ENCODE results near the gene HLF.

HLF gene

DNA sequence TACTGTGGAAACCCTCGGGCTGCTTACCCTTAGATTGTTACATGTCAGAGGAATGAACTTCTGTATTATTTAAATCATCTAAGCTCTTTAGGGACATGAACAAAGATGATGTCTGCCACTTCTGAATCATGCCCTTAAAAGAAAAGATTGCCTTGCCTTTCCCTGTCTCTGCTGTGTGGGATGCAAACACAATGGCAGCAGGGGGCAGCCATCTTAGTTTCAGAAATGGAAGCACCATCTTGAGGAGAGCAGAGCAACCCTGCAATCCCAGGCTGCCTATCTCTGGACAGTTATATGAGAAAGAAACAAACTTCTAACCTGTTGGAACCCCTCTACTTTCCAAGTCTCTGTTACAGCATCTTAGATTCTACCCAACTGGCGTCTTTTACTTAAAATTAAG lies 16.7 kb upstream of the HLF start:
- no peaks in the 10 kb centered on the region for H3K4me1 ChIP-seq (ENCODE audit: control insufficient read depth, insufficient read depth, low read length)
- no peak overlapping the region for H3K4me3 ChIP-seq (ENCODE audit: low read length)
- no peaks in the 10 kb centered on the region for H3K36me3 ChIP-seq (ENCODE audit: control insufficient read depth, insufficient read depth, low read length)
- H3K27me3 ChIP-seq (ENCODE audit: control insufficient read depth, insufficient read depth, low read length): no peaks in the 10 kb centered on the region
- no peak for DNase-seq (ENCODE audit: low read depth, low spot score)
- H3K27ac ChIP-seq (ENCODE audit: low read length): no peak overlapping the region
- no peaks in the 10 kb centered on the region for H3K9me3 ChIP-seq (ENCODE audit: control insufficient read depth, insufficient read depth, low read length)
- WGBS (ENCODE audit: insufficient coverage, insufficient read length): no CpG with 5 or more reads among the region's 2 CpGs

DNA sequence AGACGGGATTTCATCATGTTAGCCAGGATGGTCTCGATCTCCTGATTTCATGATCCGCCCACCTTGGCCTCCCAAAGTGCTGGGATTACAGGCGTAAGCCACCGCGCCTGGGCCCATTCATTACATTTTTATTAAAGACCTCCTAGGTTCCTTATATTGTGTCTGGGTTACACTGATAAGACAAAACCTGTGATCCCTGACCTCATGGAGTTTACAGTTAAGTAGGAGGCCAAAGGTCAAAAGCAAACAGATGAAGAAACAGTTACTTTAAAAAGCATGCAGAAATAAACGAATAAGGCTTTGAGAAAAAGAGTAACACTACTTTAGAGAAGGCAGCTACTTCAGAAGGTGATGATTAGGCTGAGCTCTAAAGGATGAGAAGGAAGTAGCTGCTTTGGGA lies 14.9 kb upstream of the HLF start:
- Histone ChIP-seq H3K4me1 (ENCODE audit: control insufficient read depth, insufficient read depth, low read length) (no peaks in the 10 kb centered on the region), H3K9me3 (ENCODE audit: control insufficient read depth, insufficient read depth, low read length) (no peaks in the 10 kb centered on the region), H3K27ac (ENCODE audit: low read length) (no peak overlapping the region), H3K36me3 (ENCODE audit: control insufficient read depth, insufficient read depth, low read length) (no peaks in the 10 kb centered on the region), H3K4me3 (ENCODE audit: low read length) (no peak overlapping the region), H3K27me3 (ENCODE audit: control insufficient read depth, insufficient read depth, low read length) (no peaks in the 10 kb centered on the region)
- no CpG with 5 or more reads among the region's 7 CpGs for WGBS (ENCODE audit: insufficient coverage, insufficient read length)
- DNase-seq (ENCODE audit: low read depth, low spot score): no peak

DNA sequence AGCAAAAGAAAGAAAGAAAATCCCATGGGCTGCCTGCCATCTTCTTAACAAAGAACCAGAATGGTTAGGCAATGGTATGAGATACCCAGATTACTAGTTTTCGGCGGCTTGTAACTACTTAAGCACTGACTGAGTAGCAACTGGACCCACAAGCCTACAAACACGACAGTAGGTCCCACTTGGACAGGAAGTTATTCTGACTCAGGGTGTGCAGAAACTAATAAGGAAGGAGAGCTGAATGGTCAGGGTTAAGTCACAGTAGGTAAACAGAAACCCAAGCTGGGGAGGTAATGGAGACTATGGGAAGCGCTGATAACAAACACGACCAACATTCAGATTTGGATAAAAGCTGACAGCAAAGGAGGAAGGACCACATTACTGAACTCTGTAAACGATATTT lies 10.4 kb upstream of the HLF start:
- Histone ChIP-seq H3K4me1 (ENCODE audit: control insufficient read depth, insufficient read depth, low read length) (no peaks in the 10 kb centered on the region), H3K27ac (ENCODE audit: low read length) (no peak overlapping the region), H3K36me3 (ENCODE audit: control insufficient read depth, insufficient read depth, low read length) (no peaks in the 10 kb centered on the region), H3K9me3 (ENCODE audit: control insufficient read depth, insufficient read depth, low read length) (no peaks in the 10 kb centered on the region), H3K4me3 (ENCODE audit: low read length) (no peak overlapping the region), H3K27me3 (ENCODE audit: control insufficient read depth, insufficient read depth, low read length) (no peaks in the 10 kb centered on the region)
- DNase-seq (ENCODE audit: low read depth, low spot score): no peak
- WGBS (ENCODE audit: insufficient coverage, insufficient read length): no CpG with 5 or more reads among the region's 6 CpGs

DNA sequence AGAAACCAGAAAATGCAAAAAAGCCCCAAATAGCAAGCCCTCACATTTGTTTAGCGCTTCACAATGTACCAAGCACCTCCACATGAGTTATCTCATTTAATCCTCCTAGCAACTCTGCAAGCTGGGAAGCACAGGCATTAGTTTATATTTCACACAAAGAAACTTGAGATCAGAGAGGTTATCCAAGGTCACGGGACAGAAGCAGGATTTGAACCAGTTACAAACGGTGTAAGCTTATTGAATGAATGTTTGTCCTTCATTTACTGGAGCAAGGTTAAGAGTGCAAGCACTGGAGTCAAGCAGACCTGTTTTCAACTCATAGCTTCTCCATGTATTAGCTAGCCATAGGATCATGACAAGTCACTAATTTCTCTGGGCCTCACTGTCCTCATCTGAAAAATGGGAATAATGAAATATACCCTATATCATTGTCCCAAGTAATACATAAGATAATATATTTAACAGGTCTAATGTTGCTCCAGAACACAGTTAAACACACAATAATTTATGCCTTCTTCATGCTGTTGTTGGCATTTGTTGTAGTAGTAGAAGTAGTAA lies 6.1 kb upstream of the HLF start:
- Histone ChIP-seq H3K36me3 (ENCODE audit: control insufficient read depth, insufficient read depth, low read length) (no peaks in the 10 kb centered on the region), H3K27ac (ENCODE audit: low read length) (no peak overlapping the region), H3K9me3 (ENCODE audit: control insufficient read depth, insufficient read depth, low read length) (no peaks in the 10 kb centered on the region), H3K4me1 (ENCODE audit: control insufficient read depth, insufficient read depth, low read length) (no peaks in the 10 kb centered on the region), H3K27me3 (ENCODE audit: control insufficient read depth, insufficient read depth, low read length) (peaks cover 11% of the 10 kb centered on the region; the same call in 1 of the 2 replicates), H3K4me3 (ENCODE audit: low read length) (no peak overlapping the region)
- DNase-seq (ENCODE audit: low read depth, low spot score): no peak
- no CpG with 5 or more reads among the region's 3 CpGs for WGBS (ENCODE audit: insufficient coverage, insufficient read length)

DNA sequence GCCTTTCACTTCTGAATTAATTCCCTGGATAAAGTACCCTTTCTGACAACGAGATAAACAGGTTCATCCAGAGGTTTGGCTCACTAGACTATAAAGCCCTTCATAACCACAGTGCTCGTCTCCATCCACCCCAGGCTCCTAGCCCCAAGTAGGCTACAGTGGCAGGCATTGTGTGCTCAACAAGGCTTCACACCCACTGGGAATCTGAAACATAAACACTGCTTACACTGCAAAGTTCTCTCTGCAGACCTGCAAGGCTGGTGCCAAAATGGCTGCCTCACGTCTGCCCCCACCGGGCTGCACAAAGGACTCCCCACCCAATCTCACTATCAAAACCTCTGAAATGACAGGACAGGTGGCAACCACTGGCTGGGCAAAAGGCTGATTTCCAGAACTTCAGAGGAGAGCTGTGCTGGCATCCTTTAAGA lies 5.1 kb upstream of the HLF start:
- Histone ChIP-seq H3K4me1 (ENCODE audit: control insufficient read depth, insufficient read depth, low read length) (0 out of 2 replicates have a peak, but pooled peaks cover 2% of the 10 kb centered on the region), H3K9me3 (ENCODE audit: control insufficient read depth, insufficient read depth, low read length) (no peaks in the 10 kb centered on the region), H3K4me3 (ENCODE audit: low read length) (no peak overlapping the region), H3K27ac (ENCODE audit: low read length) (no peak overlapping the region), H3K27me3 (ENCODE audit: control insufficient read depth, insufficient read depth, low read length) (peaks cover 18% of the 10 kb centered on the region; the same call in 1 of the 2 replicates), H3K36me3 (ENCODE audit: control insufficient read depth, insufficient read depth, low read length) (no peaks in the 10 kb centered on the region)
- WGBS (ENCODE audit: insufficient coverage, insufficient read length): no CpG with 5 or more reads among the region's 4 CpGs
- DNase-seq (ENCODE audit: low read depth, low spot score): no peak

DNA sequence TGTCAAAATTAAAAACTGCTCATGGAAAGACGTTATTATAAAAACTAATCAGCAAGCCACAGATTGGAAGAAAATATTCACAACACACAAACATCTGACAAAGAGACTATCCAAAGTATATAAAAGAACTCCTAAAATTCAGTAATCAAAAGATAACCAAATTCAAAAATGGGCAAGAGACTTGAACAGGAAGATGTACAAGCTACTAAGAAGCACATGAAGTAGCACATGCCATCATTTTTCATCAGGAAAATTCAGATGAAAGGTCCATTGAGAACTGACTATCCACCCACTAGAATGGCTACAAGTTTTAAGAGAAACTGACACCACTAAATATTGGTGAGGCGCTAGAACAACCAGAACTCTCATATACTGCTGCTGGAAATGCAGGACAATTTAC lies 3.4 kb upstream of the HLF start:
- H3K36me3 ChIP-seq (ENCODE audit: control insufficient read depth, insufficient read depth, low read length): no peaks in the 10 kb centered on the region
- WGBS (ENCODE audit: insufficient coverage, insufficient read length): no CpG with 5 or more reads among the region's 2 CpGs
- H3K27ac ChIP-seq (ENCODE audit: low read length): no peak overlapping the region
- H3K27me3 ChIP-seq (ENCODE audit: control insufficient read depth, insufficient read depth, low read length): peaks cover 23% of the 10 kb centered on the region; the same call in 1 of the 2 replicates
- peaks cover 4% of the 10 kb centered on the region; the same call in 1 of the 2 replicates for H3K4me1 ChIP-seq (ENCODE audit: control insufficient read depth, insufficient read depth, low read length)
- no peak overlapping the region for H3K4me3 ChIP-seq (ENCODE audit: low read length)
- DNase-seq (ENCODE audit: low read depth, low spot score): no peak
- no peaks in the 10 kb centered on the region for H3K9me3 ChIP-seq (ENCODE audit: control insufficient read depth, insufficient read depth, low read length)

DNA sequence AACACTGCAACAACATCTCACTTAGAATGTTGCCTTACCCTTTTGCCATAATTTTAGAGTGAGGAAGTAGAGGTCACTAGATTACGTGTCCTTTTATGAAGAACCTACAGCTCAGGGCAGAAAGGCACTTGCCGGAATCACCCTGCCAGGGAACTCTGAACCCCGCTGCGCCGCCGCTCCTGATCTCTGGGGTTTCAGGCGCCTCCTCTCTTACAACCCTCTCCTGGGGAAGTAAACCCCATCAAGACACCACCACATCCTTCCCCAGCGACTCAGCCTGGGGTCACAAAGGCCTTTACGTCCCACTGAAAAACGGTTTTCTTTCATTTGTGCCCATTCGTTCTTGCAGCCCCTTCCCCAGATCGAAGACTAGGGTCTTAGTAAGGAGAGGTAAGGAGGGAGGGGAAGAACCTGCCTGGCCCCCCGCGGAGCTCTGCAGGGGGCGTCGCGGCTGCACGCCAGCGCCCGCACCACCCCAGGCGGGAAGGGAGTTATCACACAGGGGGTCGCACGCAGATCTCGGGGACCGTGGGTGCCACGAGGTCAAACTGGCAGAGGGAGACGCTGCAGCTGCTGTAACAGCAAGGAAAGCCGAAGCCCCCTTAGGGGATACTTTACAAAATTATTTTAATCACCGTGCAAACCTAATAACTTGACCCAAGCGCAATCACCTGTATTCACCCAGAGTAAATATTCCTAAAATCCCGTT lies 1.0 kb upstream of the HLF start:
- WGBS (ENCODE audit: insufficient coverage, insufficient read length): no CpG with 5 or more reads among the region's 31 CpGs
- Histone ChIP-seq H3K9me3 (ENCODE audit: control insufficient read depth, insufficient read depth, low read length) (no peaks in the 10 kb centered on the region), H3K36me3 (ENCODE audit: control insufficient read depth, insufficient read depth, low read length) (no peaks in the 10 kb centered on the region), H3K4me1 (ENCODE audit: control insufficient read depth, insufficient read depth, low read length) (peaks cover 4% of the 10 kb centered on the region; the same call in 1 of the 2 replicates), H3K27me3 (ENCODE audit: control insufficient read depth, insufficient read depth, low read length) (peaks cover 26% of the 10 kb centered on the region; the same call in 1 of the 2 replicates), H3K27ac (ENCODE audit: low read length) (no peak overlapping the region), H3K4me3 (ENCODE audit: low read length) (peak overlapping the region; percentile 4; the same call in 1 of the 2 replicates)
- no peak for DNase-seq (ENCODE audit: low read depth, low spot score)

DNA sequence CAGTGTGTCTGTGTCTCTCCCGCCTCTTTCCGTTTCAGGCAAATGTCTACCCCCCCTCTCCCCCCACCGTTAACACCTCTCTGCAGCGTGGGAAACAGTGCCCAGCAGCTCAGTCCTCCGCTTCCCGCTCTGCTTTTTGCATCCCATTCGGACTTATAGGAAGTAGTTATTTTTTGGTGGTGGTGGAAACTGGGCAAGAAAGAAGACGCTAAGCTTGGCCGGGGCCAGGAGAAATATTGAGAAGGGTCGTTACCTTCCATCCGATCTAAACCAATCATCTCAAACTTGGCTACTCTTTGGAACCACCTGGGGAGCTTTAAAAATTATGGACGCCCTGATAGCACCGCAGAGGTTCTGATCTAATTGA lies 499 bp upstream of the HLF start:
- DNase-seq (ENCODE audit: low read depth, low spot score): no peak
- H3K27ac ChIP-seq (ENCODE audit: low read length): no peak overlapping the region
- H3K27me3 ChIP-seq (ENCODE audit: control insufficient read depth, insufficient read depth, low read length): peaks cover 26% of the 10 kb centered on the region; the same call in 1 of the 2 replicates
- H3K4me3 ChIP-seq (ENCODE audit: low read length): no peak overlapping the region
- H3K9me3 ChIP-seq (ENCODE audit: control insufficient read depth, insufficient read depth, low read length): no peaks in the 10 kb centered on the region
- H3K4me1 ChIP-seq (ENCODE audit: control insufficient read depth, insufficient read depth, low read length): peaks cover 4% of the 10 kb centered on the region; the same call in 1 of the 2 replicates
- H3K36me3 ChIP-seq (ENCODE audit: control insufficient read depth, insufficient read depth, low read length): no peaks in the 10 kb centered on the region
- no CpG with 5 or more reads among the region's 13 CpGs for WGBS (ENCODE audit: insufficient coverage, insufficient read length)

DNA sequence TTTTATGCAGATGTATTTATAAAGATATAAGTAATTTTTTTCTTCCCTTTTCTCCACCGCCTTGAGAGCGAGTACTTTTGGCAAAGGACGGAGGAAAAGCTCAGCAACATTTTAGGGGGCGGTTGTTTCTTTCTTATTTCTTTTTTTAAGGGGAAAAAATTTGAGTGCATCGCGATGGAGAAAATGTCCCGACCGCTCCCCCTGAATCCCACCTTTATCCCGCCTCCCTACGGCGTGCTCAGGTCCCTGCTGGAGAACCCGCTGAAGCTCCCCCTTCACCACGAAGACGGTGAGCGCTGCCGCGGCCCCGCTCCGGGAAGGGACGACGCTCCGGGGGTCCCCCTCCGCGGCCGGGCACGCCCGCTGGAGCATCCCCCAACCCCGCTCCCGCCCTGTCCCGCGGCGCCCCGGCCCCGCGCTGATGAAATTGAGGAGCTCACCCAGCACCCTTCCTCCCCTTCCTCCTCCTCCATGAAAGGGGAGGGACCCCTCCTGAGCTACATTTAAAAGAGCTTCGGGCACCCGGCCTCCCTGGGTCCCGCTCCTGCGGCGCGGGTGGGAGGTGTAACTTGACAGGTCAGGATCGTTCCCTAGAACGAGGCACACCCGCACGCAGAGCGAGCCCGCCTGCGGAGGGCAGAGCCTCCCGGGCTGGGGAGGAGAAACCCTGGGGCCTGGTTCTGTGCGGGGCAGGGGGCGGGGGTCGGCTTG lies 706 bp downstream of the HLF start:
- Histone ChIP-seq H3K4me3 (ENCODE audit: low read length) (peak overlapping the region; percentile 25; the same call in 1 of the 2 replicates), H3K36me3 (ENCODE audit: control insufficient read depth, insufficient read depth, low read length) (no peaks in the 10 kb centered on the region), H3K27ac (ENCODE audit: low read length) (no peak overlapping the region), H3K4me1 (ENCODE audit: control insufficient read depth, insufficient read depth, low read length) (peaks cover 4% of the 10 kb centered on the region; the same call in 1 of the 2 replicates), H3K27me3 (ENCODE audit: control insufficient read depth, insufficient read depth, low read length) (peaks cover 26% of the 10 kb centered on the region; the same call in 1 of the 2 replicates), H3K9me3 (ENCODE audit: control insufficient read depth, insufficient read depth, low read length) (no peaks in the 10 kb centered on the region)
- no CpG with 5 or more reads among the region's 52 CpGs for WGBS (ENCODE audit: insufficient coverage, insufficient read length)
- DNase-seq (ENCODE audit: low read depth, low spot score): no peak

DNA sequence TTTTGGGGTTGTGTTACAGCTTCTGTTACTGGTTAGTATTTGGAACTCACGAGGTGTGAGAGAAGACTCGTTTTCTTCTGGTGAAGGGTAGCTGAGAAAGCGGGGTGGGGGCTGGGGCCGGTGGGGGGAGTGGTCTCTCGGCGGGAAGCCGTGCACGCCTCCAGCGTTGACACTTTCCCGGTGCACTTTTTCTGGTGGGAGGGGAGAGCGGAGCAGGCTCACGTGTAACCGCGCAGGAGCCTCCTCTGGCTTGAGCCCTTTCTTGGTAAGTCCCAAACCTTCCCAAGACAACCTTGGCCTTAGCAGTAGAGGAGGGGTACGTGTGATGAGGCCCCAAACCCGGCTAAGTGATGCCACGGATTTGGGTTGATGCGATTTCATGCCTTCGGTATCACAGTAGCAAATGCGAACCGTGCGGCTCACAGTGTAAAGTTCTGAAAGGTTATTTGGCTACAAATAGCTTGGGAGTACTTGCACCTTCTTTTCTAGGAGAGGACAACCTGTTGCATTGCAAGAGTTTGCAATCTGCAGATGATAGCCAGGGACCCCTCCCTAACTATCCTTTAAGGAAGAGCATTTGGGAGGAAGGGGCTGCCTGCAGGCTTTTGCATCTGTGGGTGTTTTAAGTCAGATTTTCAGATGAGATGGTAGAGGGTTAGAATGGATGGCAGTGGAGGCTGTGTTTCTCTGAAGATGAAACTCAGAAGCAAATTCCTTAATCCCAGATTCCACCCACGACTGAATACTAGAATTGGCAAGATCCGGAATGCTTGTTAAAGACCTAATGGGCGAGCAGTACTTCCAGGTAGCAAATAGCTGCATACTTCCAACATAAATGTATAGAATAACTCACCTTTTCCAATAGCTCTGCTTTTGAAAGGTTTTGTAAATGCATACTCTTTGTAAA lies 1.5 kb downstream of the HLF start:
- no peak for DNase-seq (ENCODE audit: low read depth, low spot score)
- H3K36me3 ChIP-seq (ENCODE audit: control insufficient read depth, insufficient read depth, low read length): no peaks in the 10 kb centered on the region
- H3K9me3 ChIP-seq (ENCODE audit: control insufficient read depth, insufficient read depth, low read length): no peaks in the 10 kb centered on the region
- peaks cover 26% of the 10 kb centered on the region; the same call in 1 of the 2 replicates for H3K27me3 ChIP-seq (ENCODE audit: control insufficient read depth, insufficient read depth, low read length)
- no peak overlapping the region for H3K27ac ChIP-seq (ENCODE audit: low read length)
- peaks cover 4% of the 10 kb centered on the region; the same call in 1 of the 2 replicates for H3K4me1 ChIP-seq (ENCODE audit: control insufficient read depth, insufficient read depth, low read length)
- no CpG with 5 or more reads among the region's 25 CpGs for WGBS (ENCODE audit: insufficient coverage, insufficient read length)
- peak overlapping the region; percentile 4; the same call in 1 of the 2 replicates for H3K4me3 ChIP-seq (ENCODE audit: low read length)
